Limb (tissue), 2 donors: Measurements from ENCODE around the gene FUZ.

Experiments
- DNase-seq, 2 donors: peaks; one replicate each; pipeline ENCODE4 v3.0.0-alpha.2; 2016; ENCODE audit errors: extremely low spot score in 2 of 2

The FUZ gene

GRCh38 chr19:49851456-49852259 is 38.6 kb upstream of the FUZ start:
- peak in 1 of 2 donors; percentile 86 for DNase-seq

- peak; percentile 85 to 98 for DNase-seq
These were observed 37.6 kb upstream of the FUZ start, which contains the start of gene PTOV1 for GRCh38 chr19:49850487-49851342. Gene PTOV1, plus strand, starts transcription at chr19:49851159.

DNA sequence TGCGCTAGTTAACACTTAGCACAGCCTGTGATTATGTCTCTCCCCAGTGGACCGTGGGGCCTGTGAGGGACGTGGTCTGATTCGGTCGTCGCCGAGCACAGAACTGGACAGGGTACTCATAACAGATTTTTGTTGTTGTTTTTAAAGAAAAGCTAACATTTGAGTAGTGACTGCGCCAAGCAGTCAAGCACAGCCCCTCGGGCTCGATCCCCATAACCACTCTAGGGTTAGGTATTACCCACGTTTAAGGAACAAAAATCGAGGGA is 37.1 kb upstream of the FUZ start:
- DNase-seq: no peak

DNA sequence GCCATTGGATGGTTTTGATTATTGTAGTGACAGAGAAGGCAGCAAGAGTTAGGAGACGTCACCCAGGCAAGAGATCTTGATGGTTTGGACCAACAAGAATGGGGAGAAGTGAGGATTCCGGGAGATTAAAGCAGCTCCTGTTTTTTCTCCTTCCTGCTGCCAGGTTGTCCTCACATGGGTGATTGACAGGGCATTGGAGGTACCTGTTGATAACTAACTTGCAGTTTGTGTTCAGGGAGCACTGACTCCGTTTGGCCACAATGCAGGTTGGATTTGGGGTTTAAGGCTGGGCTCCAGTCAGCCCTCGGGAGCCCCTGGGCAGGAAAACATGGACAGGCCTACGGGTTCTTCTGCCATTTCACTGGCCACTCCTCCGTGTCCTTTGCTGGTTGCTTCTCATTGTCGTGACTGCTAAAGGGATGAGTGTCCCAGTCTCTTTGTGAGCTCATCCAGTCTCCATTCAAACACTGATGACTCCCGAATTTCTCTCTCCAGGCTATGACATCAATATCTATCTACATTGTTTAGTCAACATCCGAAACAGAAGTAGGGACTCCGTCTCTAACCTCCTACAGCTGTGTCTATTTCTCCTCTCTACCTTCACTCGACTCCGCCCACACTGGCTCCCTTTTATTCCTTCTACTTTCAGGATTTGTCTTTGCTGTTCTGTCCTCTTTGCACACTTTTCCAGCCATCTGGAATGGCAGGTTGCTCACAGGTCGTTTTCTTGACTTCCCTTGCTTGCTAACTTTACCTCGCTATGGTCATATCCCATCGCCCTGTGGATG is 36.5 kb upstream of the FUZ start:
- no peak for DNase-seq

DNA sequence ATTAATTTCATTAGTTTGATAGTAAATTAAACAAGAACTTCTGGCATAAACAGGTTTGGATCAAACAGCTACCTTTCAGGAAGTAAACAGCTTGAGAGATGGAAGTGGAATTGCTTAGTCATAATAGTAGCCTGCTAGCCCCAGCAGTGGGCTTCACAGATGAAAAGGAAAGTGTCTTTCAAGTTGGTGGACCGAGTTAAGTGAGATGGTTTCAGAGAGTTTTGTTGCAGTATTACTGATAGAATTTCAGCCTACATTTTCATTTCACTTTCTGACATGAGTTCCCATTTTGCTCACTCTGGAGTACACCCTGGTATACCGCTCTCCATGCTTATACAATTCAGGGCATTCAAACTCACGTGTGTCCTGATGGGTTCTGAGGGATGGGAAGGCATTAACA is 35.8 kb upstream of the FUZ start:
- DNase-seq: no peak

GRCh38 chr19:49847731-49848696 is 34.9 kb upstream of the FUZ start:
- DNase-seq: no peak

- DNase-seq: no peak
These were observed 33.3 kb upstream of the FUZ start for GRCh38 chr19:49846408-49846807.

DNA sequence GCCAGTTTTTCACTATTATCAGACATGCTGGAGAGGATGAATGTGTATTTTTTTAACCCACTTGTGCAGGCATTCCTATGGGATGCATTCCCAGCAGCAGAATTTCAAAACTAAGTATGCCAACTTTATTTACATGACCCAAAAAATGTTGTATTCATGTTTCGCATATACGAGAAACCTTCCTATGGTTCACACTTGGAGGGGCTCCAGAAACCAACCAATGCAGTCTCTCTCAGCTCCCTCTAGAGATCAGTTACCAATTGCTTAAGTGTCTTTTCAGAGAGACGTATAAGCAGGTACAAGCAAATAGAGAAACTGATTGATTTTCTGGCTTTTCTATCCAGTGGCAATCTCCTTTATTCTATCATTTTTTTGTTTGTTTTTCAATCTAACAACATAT is 32.3 kb upstream of the FUZ start:
- DNase-seq: no peak

- no peak for DNase-seq
These were observed 31.3 kb upstream of the FUZ start for GRCh38 chr19:49844138-49845095.

GRCh38 chr19:49843265-49843664 is 30.2 kb upstream of the FUZ start:
- no peak for DNase-seq

DNA sequence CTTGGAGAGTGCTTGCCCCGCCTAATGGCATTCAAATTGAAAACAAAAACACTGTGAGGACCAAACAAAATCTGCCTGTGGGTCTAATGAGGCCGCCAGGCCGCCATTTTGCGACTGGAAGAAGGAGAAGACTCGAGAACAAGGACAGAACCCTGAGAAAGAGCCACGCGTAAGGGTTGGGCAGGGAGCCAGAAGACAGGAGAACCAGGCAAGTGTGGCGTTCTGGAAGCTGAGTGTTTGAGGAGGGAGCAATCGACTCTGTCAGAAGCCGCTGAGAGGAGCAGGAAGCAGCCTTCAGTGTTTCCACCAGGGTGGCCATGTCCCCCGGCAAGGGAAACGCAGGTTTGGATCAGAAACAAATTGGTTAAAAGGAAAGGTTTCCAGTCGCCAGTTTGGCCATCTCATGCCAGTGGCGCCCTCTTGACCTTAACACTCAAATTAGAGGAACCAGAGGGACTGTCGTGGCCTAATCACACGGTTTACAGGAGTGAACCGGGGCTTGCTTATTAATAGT is 27.7 kb upstream of the FUZ start:
- DNase-seq: no peak

- DNase-seq: no peak
These were observed 27.2 kb upstream of the FUZ start for GRCh38 chr19:49840321-49840720.

DNA sequence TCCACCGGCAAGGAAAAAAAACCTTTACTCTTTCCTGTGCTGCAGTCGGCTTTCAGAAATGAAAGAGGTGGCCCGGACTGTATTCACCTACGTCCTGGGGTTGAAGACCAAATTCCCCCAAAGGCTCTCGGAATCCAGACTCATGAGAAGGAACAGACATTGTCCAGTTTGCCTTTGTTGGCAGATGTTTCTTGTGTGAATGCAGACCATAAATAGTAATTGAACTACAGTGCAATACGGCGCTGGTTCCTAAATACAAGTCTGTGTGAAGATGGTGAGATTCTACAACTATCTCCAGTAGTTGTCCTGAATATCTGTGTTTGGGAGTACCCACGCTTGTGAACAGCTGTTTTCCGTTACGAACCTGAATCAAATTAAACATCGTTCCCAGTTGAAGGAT is 26.6 kb upstream of the FUZ start:
- DNase-seq: no peak

- no peak for DNase-seq
These were observed 25.9 kb upstream of the FUZ start for GRCh38 chr19:49838885-49839588.

DNA sequence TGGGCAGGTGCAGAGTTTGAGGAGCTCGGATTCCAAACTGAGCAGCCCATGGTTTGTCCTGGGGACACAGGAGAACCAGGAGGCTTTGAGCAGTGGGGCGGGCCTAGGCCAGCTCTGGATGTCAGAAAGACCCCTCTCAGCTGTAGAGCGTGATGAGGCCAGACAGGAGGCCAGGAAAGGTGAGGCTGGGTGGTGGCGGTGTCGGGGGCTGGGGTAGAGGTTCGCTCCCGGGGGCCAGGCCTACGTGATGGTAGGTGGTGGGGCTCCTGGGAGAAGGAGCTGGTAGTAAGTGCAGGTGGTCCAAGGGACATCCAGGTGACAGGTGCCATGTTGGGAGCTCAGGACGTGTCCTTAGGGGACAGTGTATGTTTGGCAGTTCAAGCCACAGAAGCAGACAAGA is 24.3 kb upstream of the FUZ start:
- no peak for DNase-seq

DNA sequence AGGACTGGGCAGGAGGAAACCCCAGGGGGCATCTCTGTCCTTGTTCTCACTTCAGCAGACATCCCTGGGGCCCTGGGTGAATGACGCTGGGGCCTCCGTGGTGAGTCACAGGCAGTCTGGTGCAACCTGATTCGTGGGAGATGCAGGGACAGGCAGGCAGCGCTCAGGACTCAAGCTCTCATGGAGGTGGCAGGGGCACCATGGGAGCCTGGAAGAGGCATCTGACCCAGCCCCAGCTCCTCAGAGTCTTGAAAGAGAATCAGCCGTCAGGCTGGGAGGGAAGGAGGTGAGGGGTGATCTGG is 23.9 kb upstream of the FUZ start:
- no peak for DNase-seq

GRCh38 chr19:49836176-49837008 is 23.3 kb upstream of the FUZ start:
- DNase-seq: no peak

DNA sequence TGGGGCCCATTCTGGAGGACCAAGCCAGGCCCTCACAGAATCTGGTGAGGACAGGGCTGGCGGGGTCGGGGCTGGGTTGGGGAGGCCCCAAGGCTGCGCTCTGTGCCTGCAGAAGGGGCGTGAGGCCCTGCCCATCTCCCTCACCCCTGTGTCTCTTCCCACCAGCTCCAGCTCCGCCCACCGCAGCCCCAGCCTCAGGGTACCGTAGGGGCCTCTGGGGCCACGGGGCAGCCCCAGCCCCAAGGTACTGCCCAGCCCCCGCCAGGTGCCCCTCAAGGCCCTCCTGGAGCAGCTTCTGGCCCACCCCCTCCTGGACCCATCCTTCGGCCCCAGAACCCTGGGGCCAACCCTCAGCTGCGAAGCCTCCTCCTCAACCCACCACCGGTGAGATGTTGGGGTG is 22.5 kb upstream of the FUZ start:
- no peak for DNase-seq
